Measurements from ENCODE around the gene ABCG5.

ABCG5 gene

GRCh38 chr2:43880952-43881351, 42.3 kb upstream of the ABCG5 start:
- no peak overlapping the region for H3K4me3 ChIP-seq (ENCODE audit: low read depth, low read length)
- H3K9me3 ChIP-seq (ENCODE audit: severe bottlenecking) = no peaks in the 10 kb centered on the region
- H3K27ac ChIP-seq = no peak overlapping the region
- no peak for TF ChIP-seq CTCF (IDR thresholded peaks at IDR 0.05; ENCODE audit: low read depth, low read length)
- no peaks in the 10 kb centered on the region for H3K36me3 ChIP-seq
- no peak for DNase-seq
- H3K27me3 ChIP-seq (ENCODE audit: insufficient read depth, low read depth, severe bottlenecking) = no peaks in the 10 kb centered on the region

DNA sequence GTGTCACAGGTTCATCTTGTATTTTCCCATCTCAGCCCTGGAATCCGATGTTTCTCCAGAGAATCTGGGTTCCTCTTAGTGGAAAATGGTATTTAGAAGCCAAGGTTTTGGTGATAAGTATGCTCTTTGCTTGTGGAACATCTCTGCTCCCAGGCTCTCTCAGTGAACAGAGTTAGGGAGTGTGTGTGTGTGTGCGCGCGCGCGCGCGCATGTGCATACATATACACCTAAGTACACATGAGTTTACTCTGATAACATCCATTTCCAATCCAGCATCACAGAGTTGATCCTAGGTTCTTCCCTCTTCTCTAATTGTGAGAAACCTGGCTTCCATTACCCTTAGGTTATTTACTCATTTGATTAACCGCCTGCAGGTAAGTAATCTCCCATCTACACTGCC, 41.8 kb upstream of the ABCG5 start:
- no peak for TF ChIP-seq CTCF (IDR thresholded peaks at IDR 0.05; ENCODE audit: low read depth, low read length)
- Histone ChIP-seq H3K27ac (no peak overlapping the region), H3K9me3 (ENCODE audit: severe bottlenecking) (no peaks in the 10 kb centered on the region), H3K27me3 (ENCODE audit: insufficient read depth, low read depth, severe bottlenecking) (no peaks in the 10 kb centered on the region), H3K4me3 (ENCODE audit: low read depth, low read length) (no peak overlapping the region), H3K36me3 (no peaks in the 10 kb centered on the region)
- DNase-seq = no peak

DNA sequence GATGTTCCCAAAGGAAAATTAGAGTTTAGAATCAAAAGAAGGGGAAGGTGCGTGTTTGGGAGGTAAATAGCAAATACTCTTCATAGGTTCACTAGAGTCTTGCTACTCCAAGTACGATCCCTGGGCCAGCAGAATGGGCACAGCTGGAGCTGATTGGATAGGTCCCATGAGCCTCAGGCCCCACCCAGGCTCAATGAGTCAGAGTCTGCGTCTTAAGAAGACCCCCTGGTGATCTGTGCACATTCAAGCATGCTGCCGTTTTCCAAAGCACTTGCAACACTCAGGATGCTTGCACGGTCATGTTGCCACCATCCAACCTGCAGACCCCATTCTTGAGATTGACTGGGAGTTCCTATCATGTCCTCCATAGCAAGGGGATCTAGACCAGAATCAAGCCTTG, 40.6 kb upstream of the ABCG5 start:
- Histone ChIP-seq H3K27ac (no peak overlapping the region), H3K4me3 (ENCODE audit: low read depth, low read length) (no peak overlapping the region), H3K36me3 (no peaks in the 10 kb centered on the region), H3K9me3 (ENCODE audit: severe bottlenecking) (no peaks in the 10 kb centered on the region), H3K27me3 (ENCODE audit: insufficient read depth, low read depth, severe bottlenecking) (no peaks in the 10 kb centered on the region)
- TF ChIP-seq CTCF (IDR thresholded peaks at IDR 0.05; ENCODE audit: low read depth, low read length) = no peak
- no peak for DNase-seq

DNA sequence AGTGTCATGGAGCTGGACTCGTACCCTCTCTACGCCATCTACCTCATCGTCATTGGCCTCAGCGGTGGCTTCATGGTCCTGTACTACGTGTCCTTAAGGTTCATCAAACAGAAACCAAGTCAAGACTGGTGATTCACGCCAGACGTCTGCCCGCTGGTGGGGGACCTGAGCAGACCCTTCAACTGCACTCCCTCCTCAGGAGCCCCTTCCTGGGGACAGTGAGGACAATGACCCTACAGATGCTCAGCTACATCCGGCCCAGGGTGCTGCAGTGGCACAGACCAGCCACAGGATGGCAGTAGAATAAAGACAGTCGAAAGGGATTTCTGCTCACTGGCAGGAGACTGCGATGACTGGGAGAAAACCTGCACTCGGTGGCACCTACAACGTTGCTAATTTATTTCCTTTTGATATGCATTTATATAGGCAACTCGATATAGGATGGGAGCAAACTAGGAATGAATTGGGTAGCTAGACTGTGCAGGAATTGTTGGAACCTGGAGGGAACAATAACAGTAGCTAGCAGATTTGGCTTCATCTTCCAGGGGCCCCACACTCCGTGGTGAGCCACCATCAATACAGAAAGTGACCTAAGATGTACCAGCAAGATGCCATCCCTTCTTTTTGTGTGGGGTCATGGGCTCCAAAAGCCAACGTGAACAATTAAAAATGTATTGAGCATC, 39.3 kb upstream of the ABCG5 start:
- DNase-seq = peak; percentile 87
- TF ChIP-seq CTCF (IDR thresholded peaks at IDR 0.05; ENCODE audit: low read depth, low read length) = peak; percentile 97
- Histone ChIP-seq H3K9me3 (ENCODE audit: severe bottlenecking) (no peaks in the 10 kb centered on the region), H3K27ac (no peak overlapping the region), H3K4me3 (ENCODE audit: low read depth, low read length) (peak overlapping the region; percentile 10), H3K27me3 (ENCODE audit: insufficient read depth, low read depth, severe bottlenecking) (no peaks in the 10 kb centered on the region), H3K36me3 (no peaks in the 10 kb centered on the region)

GRCh38 chr2:43874776-43875451, 36.3 kb upstream of the ABCG5 start:
- no peak for TF ChIP-seq CTCF (IDR thresholded peaks at IDR 0.05; ENCODE audit: low read depth, low read length)
- DNase-seq = no peak
- Histone ChIP-seq H3K9me3 (ENCODE audit: severe bottlenecking) (no peaks in the 10 kb centered on the region), H3K36me3 (no peaks in the 10 kb centered on the region), H3K27ac (no peak overlapping the region), H3K27me3 (ENCODE audit: insufficient read depth, low read depth, severe bottlenecking) (peaks cover 7% of the 10 kb centered on the region), H3K4me3 (ENCODE audit: low read depth, low read length) (no peak overlapping the region)

All from WERI-Rb-1 (cell line).